Liver (tissue), 9 donors: ENCODE measurements around the gene BRD4. TPM values are rescaled to one million over a fixed set of nuclear protein-coding genes. Genes with fewer than 3 reads are reported as not detected.

ENCODE experiments used
- DNase-seq: peaks from one replicate; pipeline ENCODE4 v3.0.0-alpha.2; 2017; ENCODE audit warnings: low spot score
- H3K27ac ChIP-seq, 2 donors: one replicate each; pipeline ENCODE4 v1.7.0; 2013; ENCODE audit warnings: inconsistent platforms in 2 of 2, low read length in 2 of 2, control low read depth in 1 of 2, low read depth in 1 of 2, mild to moderate bottlenecking in 1 of 2
- H3K27me3 ChIP-seq, 4 donors: one replicate each; pipeline versions ENCODE4 v1.6.1 to v1.7.0; 2013; ENCODE audit warnings: low read length in 3 of 4, inconsistent platforms in 1 of 4, mild to moderate bottlenecking in 1 of 4, moderate library complexity in 1 of 4; ENCODE audit not compliant: control insufficient read depth in 4 of 4, insufficient read depth in 4 of 4
- H3K36me3 ChIP-seq, 4 donors: one replicate each; pipeline versions ENCODE4 v1.6.1 to v1.7.0; 2013; ENCODE audit warnings: low read length in 3 of 4, mild to moderate bottlenecking in 3 of 4, low read depth in 1 of 4, moderate library complexity in 1 of 4; ENCODE audit not compliant: control insufficient read depth in 4 of 4, insufficient read depth in 3 of 4
- H3K4me1 ChIP-seq, 4 donors: one replicate each; pipeline versions ENCODE4 v1.6.1 to v1.7.0; 2013; ENCODE audit warnings: low read length in 3 of 4, mild to moderate bottlenecking in 3 of 4, moderate library complexity in 1 of 4; ENCODE audit not compliant: control insufficient read depth in 4 of 4, insufficient read depth in 4 of 4
- H3K4me3 ChIP-seq, 3 donors: one replicate each; pipeline versions ENCODE4 v1.6.1 to v1.7.0; 2013; ENCODE audit warnings: low read length in 3 of 3, control low read depth in 1 of 3, low read depth in 1 of 3, mild to moderate bottlenecking in 1 of 3
- H3K9ac ChIP-seq, 2 donors: one replicate each; pipeline ENCODE4 v1.7.0; 2013; ENCODE audit warnings: low read length in 2 of 2, mild to moderate bottlenecking in 2 of 2, moderate library complexity in 2 of 2, control low read depth in 1 of 2, low read depth in 1 of 2
- H3K9me3 ChIP-seq, 4 donors: one replicate each; pipeline versions ENCODE4 v1.6.1 to v1.7.0; 2013; ENCODE audit warnings: low read length in 3 of 4; ENCODE audit not compliant: control insufficient read depth in 4 of 4
- ATF3 ChIP-seq: IDR thresholded peaks from 2 replicates; pipeline ENCODE4 v1.6.1; 2016; ENCODE audit warnings: antibody characterized with exemption
- CTCF ChIP-seq: fragments of 150-350 bp; IDR thresholded peaks from 2 replicates; pipeline ENCODE4 v1.5.1; 2017; ENCODE audit warnings: improper control_type of control experiment, low read depth, low read length; ENCODE audit not compliant: missing input control
- EGR1 ChIP-seq, 2 donors: IDR thresholded peaks; 2 replicates each; pipeline ENCODE4 v1.6.1; 2016 to 2018; ENCODE audit warnings: antibody characterized with exemption in 2 of 2, low read depth in 2 of 2
- FOXA1 ChIP-seq: IDR thresholded peaks from 2 replicates; pipeline ENCODE4 v1.6.1; 2016; ENCODE audit warnings: antibody characterized with exemption
- FOXA2 ChIP-seq: IDR thresholded peaks from 2 replicates; pipeline ENCODE4 v1.6.1; 2016; ENCODE audit warnings: antibody characterized with exemption
- GABPA ChIP-seq, 2 donors: IDR thresholded peaks in 1 of 2; conservative IDR thresholded peaks in 1 of 2; 2 replicates each; pipeline ENCODE4 v1.6.1; 2016; ENCODE audit warnings: antibody characterized with exemption in 2 of 2, mild to moderate bottlenecking in 1 of 2, moderate library complexity in 1 of 2
- HNF4A ChIP-seq, 2 donors: conservative IDR thresholded peaks; 2 replicates each; pipeline ENCODE4 v1.6.1; 2016; ENCODE audit warnings: antibody characterized with exemption in 2 of 2, mild to moderate bottlenecking in 2 of 2
- HNF4G ChIP-seq: IDR thresholded peaks from 2 replicates; pipeline ENCODE4 v1.6.1; 2016; ENCODE audit warnings: antibody characterized with exemption
- JUND ChIP-seq, 2 donors: IDR thresholded peaks; 2 replicates each; pipeline ENCODE4 v1.6.1; 2016; ENCODE audit warnings: antibody characterized with exemption in 2 of 2
- MAX ChIP-seq: IDR thresholded peaks from 2 replicates; pipeline ENCODE4 v1.6.1; 2016; ENCODE audit warnings: antibody characterized with exemption
- NR2F2 ChIP-seq: IDR thresholded peaks from 2 replicates; pipeline ENCODE4 v1.6.1; 2016; ENCODE audit warnings: antibody characterized with exemption
- RAD21 ChIP-seq, 2 donors: IDR thresholded peaks; 2 replicates each; pipeline ENCODE4 v1.6.1; 2016; ENCODE audit warnings: antibody characterized with exemption in 2 of 2, mild to moderate bottlenecking in 2 of 2
- REST ChIP-seq: IDR thresholded peaks from 2 replicates; pipeline ENCODE4 v1.6.1; 2016; ENCODE audit warnings: antibody characterized with exemption, mild to moderate bottlenecking
- RXRA ChIP-seq, 2 donors: IDR thresholded peaks; 2 replicates each; pipeline ENCODE4 v1.6.1; 2017 to 2018; ENCODE audit warnings: antibody characterized with exemption in 2 of 2, mild to moderate bottlenecking in 1 of 2
- SP1 ChIP-seq: IDR thresholded peaks from 2 replicates; pipeline ENCODE4 v1.6.1; 2018; ENCODE audit warnings: antibody characterized with exemption, mild to moderate bottlenecking
- TAF1 ChIP-seq: conservative IDR thresholded peaks from 2 replicates; pipeline ENCODE4 v1.6.1; 2016; ENCODE audit warnings: antibody characterized with exemption, mild to moderate bottlenecking
- YY1 ChIP-seq: IDR thresholded peaks from 2 replicates; pipeline ENCODE4 v1.6.1; 2016; ENCODE audit warnings: antibody characterized with exemption, mild to moderate bottlenecking
- ZBTB33 ChIP-seq: IDR thresholded peaks from 2 replicates; pipeline ENCODE4 v1.6.1; 2016; ENCODE audit warnings: antibody characterized with exemption
- WGBS: extraction: QIAGEN DNeasy Blood & Tissue Kit; methylation state at CpG from one replicate; pipeline ENCODE4 v1.1.7; 2013; 5-methylcytosine and 5-hydroxymethylcytosine counted together
- polyA plus RNA-seq, 2 donors: library from polyadenylated mRNA; stranded (reverse) in 1 of 2; unstranded in 1 of 2; fragments of 200-250 nt in 1 of 2; fragments of >200 nt in 1 of 2; fragmentation: Nextera tagmentation in 1 of 2; extraction: Ambion mirVana in 1 of 2; gene quantifications; one replicate each; pipeline versions ENCODE4 v1.2.1 to v1.2.3, GENCODE V29; 2013 to 2015
- total RNA-seq, 2 donors: library from RNA; depleted of rRNA; stranded (reverse); fragments of >200 nt; gene quantifications; one replicate each; pipeline ENCODE4 v1.2.3, GENCODE V29; 2014
- donor health status: healthy.
- donor health status: healthy.
- donor health status: healthy.
- donor health status: healthy.
- donor health status: healthy.

BRD4 gene
- total and polyA plus RNA-seq, 4 donors, result 13.6 to 25.8 (median 20.5) TPM

- no peak for TF ChIP-seq RAD21 (IDR thresholded peaks at IDR 0.05)
- no peak for TF ChIP-seq NR2F2
- TF ChIP-seq FOXA1, result no peak
- TF ChIP-seq GABPA (IDR thresholded peaks at IDR 0.05 in 1 of 2, conservative IDR thresholded peaks at IDR 0.05 in 1 of 2), result no peak
- no peak for TF ChIP-seq JUND (IDR thresholded peaks at IDR 0.05)
- no peak for TF ChIP-seq ZBTB33
- no peak for TF ChIP-seq CTCF
- no peak for TF ChIP-seq TAF1
- TF ChIP-seq REST, result no peak
- no peak for TF ChIP-seq RXRA (IDR thresholded peaks at IDR 0.05)
- TF ChIP-seq ATF3, result no peak
- TF ChIP-seq HNF4G, result no peak
- no peak for TF ChIP-seq SP1
- no peak for TF ChIP-seq YY1
- no peak for TF ChIP-seq MAX
- no peak for TF ChIP-seq EGR1 (IDR thresholded peaks at IDR 0.05; ENCODE audit: low read depth in 2 of 2)
- TF ChIP-seq FOXA2, result no peak
- no peak for TF ChIP-seq HNF4A (conservative IDR thresholded peaks at IDR 0.05)
- H3K4me1 ChIP-seq, result peaks cover 11 to 26% (median 22%) of the 10 kb centered on the region in 4 donors
- peaks cover 9 to 59% (median 35%) of the 10 kb centered on the region in 4 donors for H3K36me3 ChIP-seq
- no peak for DNase-seq
- H3K27ac ChIP-seq, result peak overlapping the region; percentile 57 to 75
- H3K4me3 ChIP-seq, result no peak overlapping the region
- H3K27me3 ChIP-seq, result no peaks in the 10 kb centered on the region
- WGBS, result 84% methylated on average over 6 of the region's 6 CpGs
- H3K9me3 ChIP-seq, result no peaks in the 10 kb centered on the region
- H3K9ac ChIP-seq, result no peak overlapping the region
These were observed 82.8 kb downstream of the BRD4 start for GRCh38 chr19:15249528-15249874.
